ENCODE measurements around the gene LRRC61.
"Not testable (repeated sequence)": the region's sequence is repeated elsewhere in the genome, so short reads cannot be mapped to it uniquely, and the experiment has no call there.

LRRC61 gene

GRCh38 chr7:150307904-150308303 lies 15.3 kb upstream of the LRRC61 start:
- no peak for DNase-seq

GRCh38 chr7:150308575-150308974 lies 14.6 kb upstream of the LRRC61 start:
- no peak for DNase-seq

- no peak for DNase-seq
Observed at GRCh38 chr7:150311146-150311545, 12.0 kb upstream of the LRRC61 start.

GRCh38 chr7:150311711-150312110 lies 11.4 kb upstream of the LRRC61 start:
- DNase-seq = no peak

- not testable (repeated sequence) for DNase-seq
Observed at GRCh38 chr7:150312649-150313366, 10.3 kb upstream of the LRRC61 start.

- DNase-seq = no peak
Observed at GRCh38 chr7:150313367-150313809, 9.8 kb upstream of the LRRC61 start.

GRCh38 chr7:150313870-150314269 lies 9.3 kb upstream of the LRRC61 start:
- DNase-seq = no peak

GRCh38 chr7:150314639-150315239 lies 8.4 kb upstream of the LRRC61 start:
- no peak for DNase-seq

- DNase-seq = not testable (repeated sequence)
Observed at GRCh38 chr7:150316987-150317386, 6.2 kb upstream of the LRRC61 start.

- DNase-seq = peak in 1 of 2 experiments; percentile 19
Observed at GRCh38 chr7:150317748-150318444, 5.3 kb upstream of the LRRC61 start.

GRCh38 chr7:150321788-150322113 lies 1.4 kb upstream of the LRRC61 start:
- DNase-seq = no peak

GRCh38 chr7:150322114-150322832 lies 882 bp upstream of the LRRC61 start:
- peak in 1 of 2 experiments; percentile 9 for DNase-seq

- no peak for DNase-seq
Observed at GRCh38 chr7:150323682-150324372, 672 bp downstream of the LRRC61 start.

GRCh38 chr7:150324373-150324961 lies 1.3 kb downstream of the LRRC61 start:
- peak in 1 of 2 experiments; percentile 15 for DNase-seq

- DNase-seq = no peak
Observed at GRCh38 chr7:150325110-150325611, 2.0 kb downstream of the LRRC61 start.

GRCh38 chr7:150325901-150326300 lies 2.7 kb downstream of the LRRC61 start:
- no peak for DNase-seq

GRCh38 chr7:150326657-150327268 lies 3.6 kb downstream of the LRRC61 start:
- no peak for DNase-seq

- DNase-seq = no peak
Observed at GRCh38 chr7:150327308-150327707, 4.2 kb downstream of the LRRC61 start.

- peak in 1 of 2 experiments; percentile 24 for DNase-seq
Observed at GRCh38 chr7:150329331-150330120, 6.4 kb downstream of the LRRC61 start.

- DNase-seq = no peak
Observed at GRCh38 chr7:150330211-150330885, 7.2 kb downstream of the LRRC61 start.
